NCI-H2196 (cell line): ENCODE measurements around the gene ENPP6.
"Not testable (repeated sequence)": the region's sequence is repeated elsewhere in the genome, so short reads cannot be mapped to it uniquely, and the experiment has no call there.

Experiments used
- DNase-seq: peaks from one replicate; lab custom pipeline; 2025; ENCODE audit not compliant: unreplicated experiment; lab: John Stamatoyannopoulos, UW

Gene ENPP6

GRCh38 chr4:184150102-184150839 is 67.4 kb downstream of the ENPP6 start:
- DNase-seq, result no peak

- DNase-seq, result no peak
Observed at GRCh38 chr4:184148738-184149637, 68.7 kb downstream of the ENPP6 start.

- no peak for DNase-seq
Observed at GRCh38 chr4:184147858-184148737, 69.6 kb downstream of the ENPP6 start.

DNA sequence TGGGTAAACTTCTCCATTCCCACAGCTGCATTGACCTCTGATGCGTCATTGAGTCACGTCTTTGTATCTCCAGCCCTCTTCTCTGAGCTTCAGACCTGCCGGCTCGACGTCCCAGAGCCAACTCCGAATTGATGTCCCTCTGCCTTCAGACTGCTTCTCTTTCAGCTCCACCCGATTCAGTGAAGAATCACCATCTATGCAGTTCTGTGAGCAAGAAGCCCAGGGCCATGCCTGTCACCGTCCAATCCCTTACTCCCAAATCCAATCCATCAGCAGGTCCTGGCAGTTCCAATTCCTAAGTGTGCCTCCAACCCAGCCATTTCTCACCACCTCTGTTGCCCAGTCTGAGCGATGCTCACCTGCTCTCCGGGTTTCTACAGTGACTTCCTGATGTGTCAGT is 70.7 kb downstream of the ENPP6 start:
- DNase-seq, result no peak

- DNase-seq, result no peak
Observed at GRCh38 chr4:184145596-184145995, 72.1 kb downstream of the ENPP6 start.

DNA sequence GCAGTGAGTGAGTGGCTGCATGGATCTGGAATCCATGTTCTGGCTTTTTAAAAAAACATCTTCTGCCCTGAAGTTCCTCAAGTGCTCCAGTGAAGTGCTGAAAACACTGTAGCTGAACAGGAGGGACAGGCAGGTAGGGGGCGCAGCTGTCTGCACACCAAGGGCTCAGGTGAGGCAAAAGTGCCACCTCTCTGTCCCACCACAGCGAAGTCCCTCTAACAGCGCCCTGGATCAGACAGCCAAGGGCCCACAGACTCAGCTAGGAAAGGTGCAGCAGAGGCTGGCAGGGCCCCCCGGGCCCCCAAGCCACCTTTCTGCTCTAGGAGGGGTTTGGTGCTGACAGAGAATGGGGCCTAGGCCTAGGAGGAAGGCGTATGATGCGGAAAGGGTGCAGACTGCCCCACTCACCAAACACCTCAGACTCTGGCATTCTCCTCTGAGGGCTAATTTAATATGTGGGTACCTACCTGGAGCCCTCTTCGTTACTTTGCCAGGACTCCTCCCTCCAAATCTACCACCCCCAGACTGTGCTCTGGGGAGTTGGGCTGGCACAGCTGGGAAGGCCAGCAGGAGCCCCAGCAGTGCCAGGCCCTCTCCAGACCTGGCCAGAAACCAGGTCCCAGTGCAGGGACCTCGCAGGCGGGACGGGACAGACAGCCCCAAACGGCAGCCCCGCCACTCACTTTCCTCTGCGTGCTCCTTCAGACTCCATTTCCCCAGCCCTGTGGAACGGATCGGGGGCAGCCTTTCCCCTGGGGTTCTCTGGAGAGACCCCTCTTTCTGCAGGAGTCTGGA is 73.7 kb downstream of the ENPP6 start:
- DNase-seq, result no peak

DNA sequence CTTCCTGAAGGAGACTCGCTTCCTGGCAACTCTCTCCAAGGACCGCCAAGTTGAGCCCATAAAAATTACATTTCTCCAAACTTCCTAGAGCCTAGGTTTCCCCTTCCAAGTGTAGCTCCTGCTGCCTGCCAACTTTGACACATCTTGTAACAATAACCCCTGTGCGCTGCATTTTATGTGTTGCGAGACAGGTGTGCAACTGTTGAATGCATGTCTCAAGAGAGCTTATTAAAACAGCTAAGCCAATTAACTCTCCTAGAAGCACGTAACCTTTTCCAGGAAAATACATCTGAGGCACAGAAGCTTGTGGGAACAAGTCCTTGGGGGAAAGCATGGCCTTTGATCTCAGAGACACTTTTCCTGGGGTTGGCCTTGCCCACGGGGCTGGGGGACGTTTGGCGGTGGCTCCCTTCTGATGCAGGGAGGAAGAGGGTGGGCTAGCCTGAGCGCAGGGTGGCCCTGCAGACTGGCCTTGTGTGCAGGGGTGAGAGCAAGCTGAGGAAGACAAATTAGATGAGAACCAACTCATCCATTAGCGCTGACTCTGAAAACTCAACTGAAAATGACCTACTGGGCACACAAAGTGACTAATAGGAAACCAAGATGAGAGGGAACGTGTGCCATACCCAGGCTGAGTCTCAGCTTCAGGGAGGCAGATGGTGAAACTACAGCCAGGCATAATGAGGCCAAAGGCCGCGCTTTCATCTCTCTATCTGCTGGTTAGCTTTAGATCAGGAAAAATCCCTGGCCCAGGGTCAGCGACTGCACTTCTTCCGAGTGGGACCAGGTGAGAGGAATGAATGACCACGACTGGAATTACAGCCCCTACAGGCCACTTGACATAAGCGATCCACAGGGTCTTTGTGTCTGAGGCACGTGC is 75.3 kb downstream of the ENPP6 start:
- DNase-seq, result no peak

DNA sequence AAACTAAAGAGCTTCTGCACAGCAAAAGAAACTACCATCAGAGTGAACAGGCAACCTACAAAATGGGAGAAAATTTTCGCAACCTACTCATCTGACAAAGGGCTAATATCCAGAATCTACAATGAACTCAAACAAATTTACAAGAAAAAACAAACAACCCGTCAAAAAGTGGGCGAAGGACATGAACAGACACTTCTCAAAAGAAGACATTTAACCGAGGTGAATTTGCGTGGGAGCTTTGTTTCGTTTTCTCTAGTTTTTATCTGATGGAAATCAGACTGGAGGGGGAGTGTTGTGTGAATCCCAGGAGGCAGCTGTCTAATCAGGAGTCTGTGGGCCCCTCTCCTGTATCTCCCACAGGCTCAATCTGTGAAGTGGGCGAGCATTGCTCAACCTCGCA is 76.8 kb downstream of the ENPP6 start:
- DNase-seq, result not testable (repeated sequence)

- DNase-seq, result no peak
Observed at GRCh38 chr4:184136525-184136924, 81.1 kb downstream of the ENPP6 start.

DNA sequence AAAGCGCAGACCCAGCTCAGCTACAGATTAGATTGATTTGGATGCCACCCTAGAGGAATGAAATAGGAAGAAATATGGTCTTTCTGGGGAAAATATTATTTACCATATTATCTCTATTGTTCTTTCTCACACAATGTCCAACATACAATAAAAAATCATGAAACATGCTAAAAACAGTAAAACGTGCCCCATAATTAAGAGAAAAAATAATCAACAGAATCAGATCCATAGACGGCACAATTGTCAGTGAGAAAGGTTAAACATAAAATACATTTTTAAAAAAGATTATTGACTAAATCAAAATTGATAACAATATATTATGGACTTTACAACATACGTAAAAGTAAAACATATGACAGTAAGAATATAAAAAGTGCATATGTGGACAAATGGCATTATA is 90.9 kb downstream of the ENPP6 start:
- DNase-seq, result no peak

DNA sequence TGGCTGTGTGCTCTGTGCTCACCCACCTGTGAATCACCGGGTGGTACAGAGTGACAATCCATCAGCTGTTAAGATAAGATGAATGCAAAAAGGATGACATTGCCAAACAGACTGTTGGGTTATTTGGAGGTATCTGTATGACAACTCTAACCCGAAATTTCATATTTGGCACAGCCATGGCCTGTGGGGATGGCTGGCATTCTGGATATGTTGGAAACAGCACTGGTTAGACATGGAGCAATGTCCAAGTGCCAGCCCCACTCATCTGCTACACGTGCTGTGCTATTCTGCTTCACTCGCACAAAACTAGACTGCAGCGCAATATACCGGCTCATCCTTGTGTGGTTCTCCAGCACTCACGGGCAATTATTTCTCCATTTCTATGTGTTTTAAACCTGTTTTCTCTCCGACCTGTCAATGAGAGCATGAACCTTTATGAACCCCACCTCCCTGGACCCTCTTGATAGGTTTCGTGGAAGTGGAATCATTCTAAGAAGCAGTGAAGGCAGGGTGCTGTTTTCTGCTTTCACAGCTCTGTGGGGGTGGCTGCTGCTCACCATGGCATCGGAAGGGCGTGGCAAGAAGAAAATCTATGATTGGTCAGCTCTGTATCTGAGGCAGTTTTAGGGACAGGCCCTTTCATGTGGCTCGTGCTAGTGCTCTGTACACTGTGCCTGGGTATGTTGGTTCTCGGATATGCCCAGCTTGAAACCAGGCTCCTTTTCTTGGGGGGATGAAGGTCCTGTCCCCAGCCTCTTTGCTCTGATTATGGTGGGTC is 94.9 kb downstream of the ENPP6 start:
- DNase-seq, result no peak

- no peak for DNase-seq
Observed at GRCh38 chr4:184120549-184121127, 97.0 kb downstream of the ENPP6 start.

GRCh38 chr4:184117662-184118199 is 99.9 kb downstream of the ENPP6 start:
- DNase-seq, result no peak

GRCh38 chr4:184115399-184115798 is 102.3 kb downstream of the ENPP6 start:
- no peak for DNase-seq

DNA sequence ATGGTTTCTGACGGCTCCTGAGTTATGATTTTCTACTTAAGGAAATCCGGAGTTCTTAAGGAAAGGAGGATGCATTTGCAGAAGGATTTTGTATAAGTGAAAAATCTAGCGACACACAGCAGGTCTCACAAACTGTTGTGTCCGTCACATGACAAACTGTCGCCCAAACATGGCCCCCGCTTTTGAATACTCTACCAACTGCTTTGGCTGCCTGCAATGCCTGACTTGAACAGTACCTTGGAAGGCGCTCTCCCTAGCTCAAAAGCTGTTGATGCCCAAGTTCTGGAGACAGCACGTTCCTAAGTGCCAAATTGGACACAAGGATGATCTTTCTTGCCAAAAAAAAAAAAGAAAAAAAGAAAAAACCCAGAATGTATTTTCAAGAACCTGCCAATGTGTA is 103.2 kb downstream of the ENPP6 start:
- DNase-seq, result no peak

GRCh38 chr4:184112006-184112550 is 105.6 kb downstream of the ENPP6 start:
- no peak for DNase-seq

DNA sequence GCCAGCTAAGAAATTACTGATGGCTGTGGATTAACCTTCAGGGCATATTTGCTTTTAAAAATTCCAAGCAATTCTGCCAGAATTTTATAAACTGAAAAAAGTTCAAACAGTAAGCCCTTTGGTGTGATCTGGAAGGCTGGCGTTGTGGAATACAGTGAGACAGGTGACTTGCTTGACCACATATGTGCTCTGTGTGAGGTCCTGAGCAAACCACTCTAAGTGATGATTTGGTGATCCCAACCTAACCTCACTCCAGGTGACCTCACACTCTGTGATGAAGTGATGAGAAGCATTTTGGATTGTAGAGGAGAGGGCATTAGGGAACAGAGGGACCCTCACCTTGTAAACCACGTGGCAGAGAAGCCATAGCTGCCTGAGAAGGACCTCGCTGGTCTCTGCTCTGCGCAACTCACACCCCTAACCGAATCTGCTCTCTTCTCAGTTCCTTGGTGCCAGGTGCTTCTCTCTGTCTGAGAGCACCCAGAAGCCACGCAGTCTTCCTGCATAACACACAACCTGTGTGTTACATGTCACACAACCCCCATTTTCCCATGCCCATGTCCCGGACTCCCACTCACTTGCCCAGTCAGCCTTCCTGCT is 106.3 kb downstream of the ENPP6 start:
- no peak for DNase-seq
